A549 (cell line): Measurements from ENCODE around the gene IGF1R.

Experiments used
- JUNB ChIP-seq: fragments of >200 bp; sonication (Bioruptor Twin); formaldehyde crosslinking; IDR thresholded peaks from 2 replicates; pipeline ENCODE4 v1.6.1; 2016
- PBX3 ChIP-seq: IDR thresholded peaks from 2 replicates; pipeline ENCODE4 v1.6.1; 2012
- TF ChIP-seq, protein P1 (sequence below): fragments of 200-600 bp; sonication (generic); IDR thresholded peaks from 2 replicates; pipeline ENCODE4 v1.6.1; 2016; ENCODE audit warnings: antibody characterized with exemption, mild to moderate bottlenecking, moderate library complexity

- TF ChIP-seq, protein P1, sequence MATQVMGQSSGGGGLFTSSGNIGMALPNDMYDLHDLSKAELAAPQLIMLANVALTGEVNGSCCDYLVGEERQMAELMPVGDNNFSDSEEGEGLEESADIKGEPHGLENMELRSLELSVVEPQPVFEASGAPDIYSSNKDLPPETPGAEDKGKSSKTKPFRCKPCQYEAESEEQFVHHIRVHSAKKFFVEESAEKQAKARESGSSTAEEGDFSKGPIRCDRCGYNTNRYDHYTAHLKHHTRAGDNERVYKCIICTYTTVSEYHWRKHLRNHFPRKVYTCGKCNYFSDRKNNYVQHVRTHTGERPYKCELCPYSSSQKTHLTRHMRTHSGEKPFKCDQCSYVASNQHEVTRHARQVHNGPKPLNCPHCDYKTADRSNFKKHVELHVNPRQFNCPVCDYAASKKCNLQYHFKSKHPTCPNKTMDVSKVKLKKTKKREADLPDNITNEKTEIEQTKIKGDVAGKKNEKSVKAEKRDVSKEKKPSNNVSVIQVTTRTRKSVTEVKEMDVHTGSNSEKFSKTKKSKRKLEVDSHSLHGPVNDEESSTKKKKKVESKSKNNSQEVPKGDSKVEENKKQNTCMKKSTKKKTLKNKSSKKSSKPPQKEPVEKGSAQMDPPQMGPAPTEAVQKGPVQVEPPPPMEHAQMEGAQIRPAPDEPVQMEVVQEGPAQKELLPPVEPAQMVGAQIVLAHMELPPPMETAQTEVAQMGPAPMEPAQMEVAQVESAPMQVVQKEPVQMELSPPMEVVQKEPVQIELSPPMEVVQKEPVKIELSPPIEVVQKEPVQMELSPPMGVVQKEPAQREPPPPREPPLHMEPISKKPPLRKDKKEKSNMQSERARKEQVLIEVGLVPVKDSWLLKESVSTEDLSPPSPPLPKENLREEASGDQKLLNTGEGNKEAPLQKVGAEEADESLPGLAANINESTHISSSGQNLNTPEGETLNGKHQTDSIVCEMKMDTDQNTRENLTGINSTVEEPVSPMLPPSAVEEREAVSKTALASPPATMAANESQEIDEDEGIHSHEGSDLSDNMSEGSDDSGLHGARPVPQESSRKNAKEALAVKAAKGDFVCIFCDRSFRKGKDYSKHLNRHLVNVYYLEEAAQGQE: no peak
- TF ChIP-seq PBX3 (no peak), JUNB (no peak)
Observed at GRCh38 chr15:98956796-98957553, 308.6 kb downstream of the IGF1R start.
